GM12864 (cell line): ENCODE measurements around the gene OR10H5.
"Not testable (repeated sequence)": the region's sequence is repeated elsewhere in the genome, so short reads cannot be mapped to it uniquely, and the experiment has no call there.

Experiments used
- DNase-seq: peaks from one replicate; pipeline ENCODE4 v3.0.0-alpha.2; 2011; ENCODE audit warnings: low read depth
- H3K4me3 ChIP-seq: 2 replicates; pipeline ENCODE4 v1.5.1; 2011; ENCODE audit warnings: mild to moderate bottlenecking, low read depth, low read length, control low read depth
- TF ChIP-seq, protein P1 (sequence below): IDR thresholded peaks from 2 replicates; pipeline ENCODE4 v1.5.1; 2011; ENCODE audit warnings: low read depth, mild to moderate bottlenecking, moderate library complexity, low read length, control low read depth, inconsistent platforms; ENCODE audit errors: missing control alignments

The OR10H5 gene

GRCh38 chr19:15829306-15829698, 41.8 kb downstream of the OR10H5 start:
- TF ChIP-seq, protein P1, sequence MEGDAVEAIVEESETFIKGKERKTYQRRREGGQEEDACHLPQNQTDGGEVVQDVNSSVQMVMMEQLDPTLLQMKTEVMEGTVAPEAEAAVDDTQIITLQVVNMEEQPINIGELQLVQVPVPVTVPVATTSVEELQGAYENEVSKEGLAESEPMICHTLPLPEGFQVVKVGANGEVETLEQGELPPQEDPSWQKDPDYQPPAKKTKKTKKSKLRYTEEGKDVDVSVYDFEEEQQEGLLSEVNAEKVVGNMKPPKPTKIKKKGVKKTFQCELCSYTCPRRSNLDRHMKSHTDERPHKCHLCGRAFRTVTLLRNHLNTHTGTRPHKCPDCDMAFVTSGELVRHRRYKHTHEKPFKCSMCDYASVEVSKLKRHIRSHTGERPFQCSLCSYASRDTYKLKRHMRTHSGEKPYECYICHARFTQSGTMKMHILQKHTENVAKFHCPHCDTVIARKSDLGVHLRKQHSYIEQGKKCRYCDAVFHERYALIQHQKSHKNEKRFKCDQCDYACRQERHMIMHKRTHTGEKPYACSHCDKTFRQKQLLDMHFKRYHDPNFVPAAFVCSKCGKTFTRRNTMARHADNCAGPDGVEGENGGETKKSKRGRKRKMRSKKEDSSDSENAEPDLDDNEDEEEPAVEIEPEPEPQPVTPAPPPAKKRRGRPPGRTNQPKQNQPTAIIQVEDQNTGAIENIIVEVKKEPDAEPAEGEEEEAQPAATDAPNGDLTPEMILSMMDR, result no peak
- H3K4me3 ChIP-seq, result no peak overlapping the region
- no peak for DNase-seq

DNA sequence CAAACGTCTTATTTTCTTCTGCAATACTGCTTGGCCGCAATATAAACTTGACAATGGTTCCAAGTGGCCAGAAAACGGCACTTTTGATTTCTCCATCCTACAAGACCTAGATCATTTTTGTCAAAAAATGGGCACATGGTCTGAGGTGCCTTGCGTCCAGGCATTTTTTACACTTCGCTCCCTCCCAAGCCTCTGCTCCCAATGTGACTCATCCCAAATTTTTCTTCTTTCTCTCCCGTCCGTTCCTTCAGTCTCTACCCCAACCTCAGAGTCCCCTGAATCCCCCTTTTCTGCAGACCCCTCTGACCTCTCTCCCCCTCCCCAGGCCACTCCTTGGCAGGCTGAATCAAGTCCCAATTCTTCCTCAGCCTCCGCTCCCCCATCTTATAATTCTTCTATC, 42.3 kb downstream of the OR10H5 start:
- TF ChIP-seq, protein P1, result no peak
- DNase-seq, result no peak
- no peak overlapping the region for H3K4me3 ChIP-seq

GRCh38 chr19:15831626-15832025, 44.2 kb downstream of the OR10H5 start:
- no peak for DNase-seq
- H3K4me3 ChIP-seq, result no peak overlapping the region
- TF ChIP-seq, protein P1, result no peak

DNA sequence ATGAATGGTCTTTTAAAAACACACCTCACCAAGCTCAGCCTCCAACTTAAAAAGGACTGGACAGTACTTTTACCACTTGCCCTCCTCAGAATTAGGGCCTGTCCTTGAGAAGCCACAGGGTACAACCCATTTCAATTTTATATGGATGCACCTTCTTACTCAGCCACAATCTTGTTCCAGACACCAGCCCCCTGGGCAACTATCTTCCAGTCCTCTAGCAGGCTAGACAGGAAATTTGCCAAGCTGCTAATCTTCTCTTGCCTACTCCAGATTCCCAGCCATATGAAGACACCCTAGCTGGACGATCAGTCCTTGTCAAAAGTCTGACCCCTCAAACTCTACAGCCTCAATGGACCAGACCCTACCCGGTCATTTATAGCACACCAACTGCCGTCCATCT, 46.8 kb downstream of the OR10H5 start:
- not testable (repeated sequence) for DNase-seq, H3K4me3 ChIP-seq

GRCh38 chr19:15835565-15836329, 48.3 kb downstream of the OR10H5 start:
- DNase-seq, result peak; percentile 8
- peak overlapping the region; percentile 91 for H3K4me3 ChIP-seq

GRCh38 chr19:15836330-15837220, 49.1 kb downstream of the OR10H5 start:
- TF ChIP-seq, protein P1, result no peak
- peak overlapping the region; percentile 91 for H3K4me3 ChIP-seq
- peak; percentile 93 for DNase-seq

DNA sequence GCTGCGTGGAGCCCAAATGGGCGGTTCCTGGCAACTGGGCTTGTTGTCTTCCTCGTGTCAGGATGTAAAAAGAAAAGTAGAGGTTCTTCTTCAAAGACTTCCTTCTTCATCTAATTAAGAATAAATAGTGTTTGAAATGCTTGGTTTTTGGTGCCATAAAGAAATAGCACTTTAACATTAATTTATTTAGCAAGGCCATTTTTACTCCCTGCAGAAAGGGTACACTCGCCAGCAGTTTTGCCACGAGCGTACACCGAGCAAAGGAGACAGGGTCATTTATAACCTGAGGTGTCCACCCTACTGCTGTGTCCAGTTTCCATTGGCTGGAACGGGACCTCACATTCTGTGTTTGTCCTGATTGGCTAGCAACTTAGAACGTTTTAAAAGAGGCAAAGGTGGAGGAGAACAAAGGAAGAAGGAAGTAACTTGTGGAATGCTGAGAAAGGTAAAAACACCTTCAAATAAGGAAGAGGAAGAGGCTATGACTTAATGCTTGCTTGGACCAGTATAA, 49.8 kb downstream of the OR10H5 start:
- no peak for DNase-seq
- TF ChIP-seq, protein P1, result no peak
- H3K4me3 ChIP-seq, result peak overlapping the region; percentile 91
